ENCODE data around the gene MAST3. TPM values are rescaled to one million over a fixed set of nuclear protein-coding genes. Genes with fewer than 3 reads are reported as not detected.

Gene MAST3
- total and polyA plus RNA-seq, 7 experiments from 2014 or later, result 10.2 to 58.7 (median 37.4) TPM

DNA sequence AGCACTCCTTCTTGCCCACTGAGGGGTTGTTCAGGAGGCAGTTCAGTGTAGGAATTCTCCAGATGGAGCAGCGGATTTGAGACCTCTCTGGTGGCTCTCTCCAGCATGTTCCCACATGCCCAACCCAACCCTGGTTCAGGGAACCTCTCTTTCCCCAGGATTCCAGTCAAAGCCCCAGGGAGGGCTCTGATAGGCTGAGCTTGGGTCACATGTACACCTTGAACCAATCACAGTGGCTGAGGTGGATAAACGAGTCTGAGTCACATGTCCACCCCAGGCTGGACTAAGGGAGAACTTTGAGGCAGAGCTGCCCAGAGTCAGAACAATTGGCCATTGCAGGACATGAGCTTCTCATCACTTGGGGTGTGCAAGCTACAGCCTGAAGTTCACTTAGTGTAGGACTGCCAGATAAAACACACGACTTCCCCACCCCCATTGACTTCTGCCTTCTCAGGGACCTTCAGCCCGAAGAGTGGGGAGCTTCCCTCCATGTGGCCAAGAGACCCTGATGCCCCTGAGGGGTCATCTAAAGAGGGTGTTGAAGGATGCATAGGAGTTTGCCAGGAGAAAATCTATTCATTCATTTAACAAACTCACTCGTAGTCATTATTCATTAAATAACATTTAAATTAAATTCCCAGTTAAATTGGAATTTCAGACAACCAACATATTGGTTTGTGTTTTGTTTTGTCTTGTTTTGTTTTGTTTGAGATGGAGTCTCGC lies 4.0 kb upstream of the MAST3 start:
- no peaks in the 10 kb centered on the region for H3K36me3 ChIP-seq (ENCODE audit: control insufficient read depth in 2 of 3, insufficient read depth in 3 of 3, low read length in 3 of 3)
- Mint-ChIP-seq H3K27ac (peak overlapping the region; percentile 9 to 91 (median 75)), H3K4me3 (no peak overlapping the region), H3K4me1 (peaks cover 26 to 72% (median 57%) of the 10 kb centered on the region in 7 donors), H3K36me3 (peaks cover 0 to 2% (median 0%) of the 10 kb centered on the region in 5 donors), H3K9me3 (no peaks in the 10 kb centered on the region), H3K27me3 (peaks cover 0 to 4% (median 0%) of the 10 kb centered on the region in 5 donors)
- CTCF ChIA-PET, result interaction anchor here (1.8 kb wide), 1 partner anchor 16 kb away, joined by 7 read pairs; no protein-coding TSS in a partner anchor
- H3K27me3 ChIP-seq (ENCODE audit: control insufficient read depth in 2 of 2, insufficient read depth in 2 of 2, low read length in 2 of 2), result no peaks in the 10 kb centered on the region
- POLR2A ChIA-PET, result interaction anchor here (0.8 to 15.6 kb wide), 4 partner anchors 14 to 83 kb away, joined by 3 to 169 read pairs (median 4); no protein-coding TSS in a partner anchor
- no peak for DNase-seq
- intact Hi-C loops (cut with micrococcal nuclease), result no loop called here
- H3K9me3 ChIP-seq (ENCODE audit: control insufficient read depth in 2 of 3, low read length in 3 of 3), result no peaks in the 10 kb centered on the region
- no peak overlapping the region for H3K4me3 ChIP-seq (ENCODE audit: low read length)
- peak overlapping the region; percentile 48 for H3K27ac ChIP-seq (ENCODE audit: low read depth, low read length)
- peaks cover 42 to 56% of the 10 kb centered on the region in 2 donors for H3K4me1 ChIP-seq (ENCODE audit: control insufficient read depth in 2 of 2, insufficient read depth in 2 of 2, low read length in 2 of 2)
- ATAC-seq, result no peak

DNA sequence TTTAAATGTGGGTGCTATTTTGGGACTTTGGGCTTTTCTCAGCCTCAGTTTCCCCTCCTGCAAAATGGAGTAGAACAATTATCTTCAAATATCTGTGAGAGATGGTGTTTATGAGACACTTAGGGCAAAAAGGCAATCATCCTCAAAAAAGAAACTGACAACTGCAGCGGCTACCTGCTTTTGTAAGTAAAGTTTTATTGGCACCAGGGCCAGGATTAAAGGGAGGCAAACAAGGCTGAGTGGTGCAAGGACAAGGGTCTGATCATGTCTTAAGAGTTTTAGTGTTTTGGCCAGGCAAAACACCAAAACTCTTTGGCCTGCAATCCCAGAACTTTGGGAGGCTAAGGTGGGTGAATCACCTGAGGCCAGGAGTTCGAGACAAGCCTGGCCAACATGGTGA lies 1.3 kb upstream of the MAST3 start:
- ATAC-seq, result no peak
- peak overlapping the region in 7 of 10 donors; percentile 0 to 74 (median 17) for H3K4me3 Mint-ChIP-seq
- no peaks in the 10 kb centered on the region for H3K9me3 ChIP-seq (ENCODE audit: control insufficient read depth in 2 of 3, low read length in 3 of 3)
- H3K4me1 Mint-ChIP-seq, result peaks cover 20 to 59% (median 52%) of the 10 kb centered on the region in 7 donors
- no peaks in the 10 kb centered on the region for H3K36me3 ChIP-seq (ENCODE audit: control insufficient read depth in 2 of 3, insufficient read depth in 3 of 3, low read length in 3 of 3)
- H3K27ac Mint-ChIP-seq, result peak overlapping the region in 5 of 9 donors; percentile 47 to 87 (median 75)
- H3K9me3 Mint-ChIP-seq, result no peaks in the 10 kb centered on the region
- no peak for DNase-seq
- no peak overlapping the region for H3K4me3 ChIP-seq (ENCODE audit: low read length)
- peak overlapping the region; percentile 27 for H3K27ac ChIP-seq (ENCODE audit: low read depth, low read length)
- intact Hi-C loops (cut with micrococcal nuclease), result loop anchor here (2.0 to 5.0 kb wide), 2 partner anchors 23 to 39 kb away; no protein-coding TSS in a partner anchor
- H3K27me3 ChIP-seq (ENCODE audit: control insufficient read depth in 2 of 2, insufficient read depth in 2 of 2, low read length in 2 of 2), result no peaks in the 10 kb centered on the region
- peaks cover 0 to 16% (median 0%) of the 10 kb centered on the region in 5 donors for H3K27me3 Mint-ChIP-seq
- CTCF ChIA-PET, result no interaction called here
- POLR2A ChIA-PET, result interaction anchor here (0.7 to 15.6 kb wide), 5 partner anchors 8 to 1363 kb away, joined by 3 to 169 read pairs (median 3); partner anchors contain the start of gene IL12RB1
- peaks cover 29 to 31% of the 10 kb centered on the region in 2 donors for H3K4me1 ChIP-seq (ENCODE audit: control insufficient read depth in 2 of 2, insufficient read depth in 2 of 2, low read length in 2 of 2)
- peaks cover 0 to 3% (median 1%) of the 10 kb centered on the region in 5 donors for H3K36me3 Mint-ChIP-seq

DNA sequence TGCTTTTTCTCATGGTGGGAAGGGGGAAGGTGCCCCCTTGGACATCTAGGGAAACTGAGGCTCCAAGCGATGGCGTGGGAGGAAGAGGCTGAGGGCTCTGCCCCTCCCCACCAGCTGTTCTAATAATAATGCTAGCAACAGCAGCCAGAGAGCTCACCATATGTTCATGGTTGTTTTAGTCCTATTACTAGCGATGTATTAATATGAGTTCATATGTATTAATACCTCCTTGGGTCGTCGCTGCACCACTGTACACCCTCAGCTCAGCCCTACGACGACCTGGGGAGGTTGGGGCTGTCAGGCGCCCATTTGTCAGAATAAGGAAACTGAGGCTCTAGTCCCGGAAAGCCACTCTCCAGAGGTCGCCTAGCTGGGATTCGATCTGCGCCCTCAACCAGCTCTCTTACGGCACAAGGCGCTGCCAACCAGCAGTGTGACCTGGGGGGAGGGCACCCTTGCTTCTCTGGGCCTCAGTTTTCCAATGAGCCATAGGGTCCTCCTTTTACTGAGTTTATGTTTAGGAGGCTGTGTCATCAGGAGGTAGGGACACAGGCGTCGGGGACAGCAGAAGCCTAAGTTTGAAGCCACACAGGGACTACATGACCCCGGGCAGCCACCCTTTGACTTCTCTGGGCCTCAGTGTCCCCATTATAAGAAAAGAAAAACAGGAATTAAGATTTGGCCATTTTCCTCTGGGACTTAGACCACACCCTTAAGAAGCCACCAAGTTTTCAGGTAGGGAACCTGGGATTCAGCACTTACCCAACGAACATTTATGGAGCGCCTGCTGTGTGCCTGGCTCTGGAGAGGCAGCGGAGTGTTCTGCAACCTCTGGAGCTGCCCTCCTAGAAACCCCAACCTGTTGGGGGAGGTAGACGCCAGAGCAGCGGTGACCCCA lies 664 bp downstream of the MAST3 start:
- H3K36me3 Mint-ChIP-seq, result peaks cover 0 to 4% (median 2%) of the 10 kb centered on the region in 5 donors
- no peaks in the 10 kb centered on the region for H3K36me3 ChIP-seq (ENCODE audit: control insufficient read depth in 2 of 3, insufficient read depth in 3 of 3, low read length in 3 of 3)
- ChIA-PET CTCF (interaction anchor here (0.6 to 2.3 kb wide), 4 partner anchors 9 to 90 kb away, joined by 3 to 14 read pairs (median 7); partner anchors contain the start of genes ARRDC2 and IL12RB1), POLR2A (interaction anchor here (0.5 to 15.6 kb wide), 7 partner anchors 9 to 97 kb away, joined by 3 to 169 read pairs (median 4); partner anchors contain the start of gene IL12RB1)
- ATAC-seq (no peak), DNase-seq (no peak)
- H3K4me1 ChIP-seq (ENCODE audit: control insufficient read depth in 2 of 2, insufficient read depth in 2 of 2, low read length in 2 of 2), result peaks cover 13 to 22% of the 10 kb centered on the region in 2 donors
- H3K27ac Mint-ChIP-seq, result peak overlapping the region in 8 of 9 donors; percentile 65 to 94 (median 79)
- peak overlapping the region; percentile 70 for H3K27ac ChIP-seq (ENCODE audit: low read depth, low read length)
- H3K4me3 Mint-ChIP-seq, result peak overlapping the region; percentile 86 to 89 (median 87)
- no peaks in the 10 kb centered on the region for H3K27me3 ChIP-seq (ENCODE audit: control insufficient read depth in 2 of 2, insufficient read depth in 2 of 2, low read length in 2 of 2)
- H3K9me3 Mint-ChIP-seq, result no peaks in the 10 kb centered on the region
- no peaks in the 10 kb centered on the region for H3K9me3 ChIP-seq (ENCODE audit: control insufficient read depth in 2 of 3, low read length in 3 of 3)
- peaks cover 0 to 16% (median 0%) of the 10 kb centered on the region in 5 donors for H3K27me3 Mint-ChIP-seq
- H3K4me3 ChIP-seq (ENCODE audit: low read length), result peak overlapping the region; percentile 31
- peaks cover 18 to 47% (median 41%) of the 10 kb centered on the region in 7 donors for H3K4me1 Mint-ChIP-seq
- intact Hi-C loops (cut with micrococcal nuclease), result loop anchor here (1.0 to 5.0 kb wide), 3 partner anchors 12 to 41 kb away; no protein-coding TSS in a partner anchor

DNA sequence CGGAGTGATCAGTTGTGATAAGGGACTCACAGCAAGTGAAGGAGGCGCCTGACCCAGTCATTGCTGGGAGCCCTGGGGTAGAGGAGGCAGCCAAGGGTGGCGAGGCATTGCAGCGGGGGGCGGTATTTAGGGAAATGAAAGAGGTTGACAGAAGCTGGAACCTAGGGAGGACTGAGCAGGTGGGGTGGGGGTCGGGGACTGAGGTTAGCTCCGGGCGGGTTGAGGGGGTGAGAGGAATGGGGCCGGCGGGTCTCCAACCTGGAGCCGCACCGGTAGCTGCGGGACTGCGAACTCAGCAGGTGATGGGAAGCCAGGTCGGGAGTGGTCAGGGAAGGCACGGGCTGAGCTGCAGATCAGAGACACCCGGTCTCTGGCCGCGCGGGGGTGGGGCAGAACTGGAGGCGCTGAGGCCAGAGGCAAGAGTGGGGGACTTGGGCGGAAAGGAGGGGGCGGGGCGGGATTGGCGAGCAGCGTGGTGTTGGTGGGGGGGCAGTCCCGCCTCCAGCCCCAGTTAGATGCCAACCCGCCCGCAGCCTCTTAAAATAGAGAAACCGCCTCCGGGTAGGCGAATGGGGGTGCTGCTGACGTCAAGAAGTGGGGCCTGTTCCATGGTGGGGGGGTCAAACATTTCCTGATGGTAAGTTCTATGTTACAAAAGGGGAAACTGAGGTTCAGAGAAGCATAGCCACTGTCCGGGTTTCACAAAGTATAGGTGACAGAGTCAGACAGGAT lies 1.5 kb downstream of the MAST3 start:
- H3K4me3 ChIP-seq (ENCODE audit: low read length), result peak overlapping the region; percentile 31
- Mint-ChIP-seq H3K36me3 (peaks cover 0 to 4% (median 2%) of the 10 kb centered on the region in 5 donors), H3K27ac (peak overlapping the region in 8 of 9 donors; percentile 22 to 87 (median 66)), H3K27me3 (peaks cover 0 to 16% (median 0%) of the 10 kb centered on the region in 5 donors), H3K4me3 (peak overlapping the region; percentile 86 to 89 (median 87)), H3K4me1 (peaks cover 18 to 44% (median 41%) of the 10 kb centered on the region in 7 donors), H3K9me3 (no peaks in the 10 kb centered on the region)
- CTCF ChIA-PET, result interaction anchor here (2.3 kb wide), 1 partner anchor 12 kb away, joined by 14 read pairs; no protein-coding TSS in a partner anchor
- H3K27ac ChIP-seq (ENCODE audit: low read depth, low read length), result peak overlapping the region; percentile 70
- DNase-seq, result peak in 1 of 9 donors; percentile 43
- peak; percentile 19 for ATAC-seq
- H3K36me3 ChIP-seq (ENCODE audit: control insufficient read depth in 2 of 3, insufficient read depth in 3 of 3, low read length in 3 of 3), result no peaks in the 10 kb centered on the region
- no peaks in the 10 kb centered on the region for H3K9me3 ChIP-seq (ENCODE audit: control insufficient read depth in 2 of 3, low read length in 3 of 3)
- H3K4me1 ChIP-seq (ENCODE audit: control insufficient read depth in 2 of 2, insufficient read depth in 2 of 2, low read length in 2 of 2), result peaks cover 9 to 19% of the 10 kb centered on the region in 2 donors
- POLR2A ChIA-PET, result interaction anchor here (0.8 to 15.6 kb wide), 5 partner anchors 8 to 89 kb away, joined by 3 to 169 read pairs (median 4); partner anchors contain the start of gene IL12RB1
- H3K27me3 ChIP-seq (ENCODE audit: control insufficient read depth in 2 of 2, insufficient read depth in 2 of 2, low read length in 2 of 2), result no peaks in the 10 kb centered on the region
- intact Hi-C loops (cut with micrococcal nuclease), result loop anchor here in 1 of 2 donors (1.0 to 5.0 kb wide), 3 partner anchors 8 to 42 kb away; no protein-coding TSS in a partner anchor

DNA sequence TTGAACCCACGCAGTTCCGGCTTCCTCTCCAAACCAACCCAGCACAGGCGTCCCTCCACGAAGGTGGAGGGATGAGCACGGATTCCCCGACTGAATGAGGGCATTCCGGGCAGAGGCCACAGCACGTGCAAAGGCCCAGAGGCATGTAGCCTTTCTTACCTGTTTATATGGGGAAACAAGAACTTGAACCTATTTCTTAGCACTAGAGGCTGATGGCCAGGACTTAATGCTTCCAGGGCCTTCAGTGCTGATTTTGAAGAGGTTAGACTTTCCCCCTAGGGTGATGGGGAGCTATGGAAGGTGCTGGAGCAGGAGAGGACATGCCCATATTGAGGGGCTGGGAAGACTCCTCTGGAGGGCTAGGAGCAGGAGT lies 2.0 kb downstream of the MAST3 start:
- Mint-ChIP-seq H3K36me3 (peaks cover 0 to 4% (median 2%) of the 10 kb centered on the region in 5 donors), H3K9me3 (no peaks in the 10 kb centered on the region), H3K27ac (peak overlapping the region in 7 of 9 donors; percentile 22 to 87 (median 45)), H3K4me1 (peaks cover 18 to 49% (median 43%) of the 10 kb centered on the region in 7 donors), H3K4me3 (peak overlapping the region; percentile 86 to 89 (median 87)), H3K27me3 (peaks cover 0 to 16% (median 0%) of the 10 kb centered on the region in 5 donors)
- Histone ChIP-seq H3K4me1 (ENCODE audit: control insufficient read depth in 2 of 2, insufficient read depth in 2 of 2, low read length in 2 of 2) (peaks cover 10 to 21% of the 10 kb centered on the region in 2 donors), H3K27me3 (ENCODE audit: control insufficient read depth in 2 of 2, insufficient read depth in 2 of 2, low read length in 2 of 2) (no peaks in the 10 kb centered on the region), H3K36me3 (ENCODE audit: control insufficient read depth in 2 of 3, insufficient read depth in 3 of 3, low read length in 3 of 3) (no peaks in the 10 kb centered on the region), H3K4me3 (ENCODE audit: low read length) (peak overlapping the region; percentile 31), H3K9me3 (ENCODE audit: control insufficient read depth in 2 of 3, low read length in 3 of 3) (no peaks in the 10 kb centered on the region), H3K27ac (ENCODE audit: low read depth, low read length) (no peak overlapping the region)
- no peak for ATAC-seq
- intact Hi-C loops (cut with micrococcal nuclease), result loop anchor here in 1 of 2 donors (1.0 to 5.0 kb wide), 2 partner anchors 8 to 42 kb away; no protein-coding TSS in a partner anchor
- CTCF ChIA-PET, result interaction anchor here (2.3 kb wide), 1 partner anchor 11 kb away, joined by 14 read pairs; no protein-coding TSS in a partner anchor
- POLR2A ChIA-PET, result interaction anchor here (0.8 to 15.6 kb wide), 4 partner anchors 8 to 90 kb away, joined by 4 to 169 read pairs (median 20); partner anchors contain the start of gene IL12RB1
- no peak for DNase-seq
